ENCODE results near the gene TGFBR3.

TGFBR3 gene

DNA sequence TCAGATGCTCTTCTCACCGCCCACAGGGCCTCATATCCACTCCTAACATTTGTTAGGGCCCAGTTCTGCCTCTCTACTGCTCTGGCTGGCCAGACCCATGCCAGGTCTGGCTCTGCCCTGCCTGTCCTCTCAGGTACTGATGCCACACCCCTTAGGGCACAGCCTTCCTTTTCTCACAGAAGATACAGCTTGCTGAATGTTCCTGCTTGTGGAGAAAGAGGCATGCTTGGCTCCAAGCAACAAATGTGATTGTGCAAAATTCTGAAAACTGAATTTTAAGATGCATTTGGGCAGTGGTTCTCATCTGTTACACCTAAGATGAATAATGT lies 178.1 kb downstream of the TGFBR3 start:
- no peak overlapping the region for H2AK5ac ChIP-seq (ENCODE audit: low read depth, low read length)
- H3K36me3 ChIP-seq (replicated peaks in 1 of 2; ENCODE audit: control insufficient read depth in 2 of 2, insufficient read depth in 2 of 2, low read length in 2 of 2) = peaks cover 0 to 1% of the 10 kb centered on the region in 2 donors
- no CpG with 5 or more reads among the region's 1 CpG for WGBS, 2 donors (ENCODE audit: extremely low coverage in 2 of 2, insufficient read length in 2 of 2, insufficient replicate concordance in 1 of 2)

GRCh38 chr1:91707114-91707889 lies 178.6 kb downstream of the TGFBR3 start:
- H3K9ac ChIP-seq (ENCODE audit: low read depth, low read length, poor library complexity) = no peak overlapping the region
- peak overlapping the region; percentile 39 for H3K23ac ChIP-seq (ENCODE audit: low read depth, low read length, poor library complexity)
- no peak overlapping the region for H3K4me2 ChIP-seq (ENCODE audit: insufficient read depth, low read length, poor library complexity, severe bottlenecking)
- no peak overlapping the region for H2AFZ ChIP-seq (ENCODE audit: low read length)
- peak overlapping the region; percentile 20 for H2BK120ac ChIP-seq (ENCODE audit: low read depth, low read length)
- no peak overlapping the region for H4K91ac ChIP-seq (ENCODE audit: low read depth, low read length, poor library complexity)
- H3K27me3 ChIP-seq (ENCODE audit: control insufficient read depth in 3 of 3, insufficient read depth in 3 of 3, low read depth in 1 of 3, low read length in 3 of 3) = no peaks in the 10 kb centered on the region
- no peak overlapping the region for H3K4me3 ChIP-seq (ENCODE audit: low read length in 2 of 2)
- no peak overlapping the region for H2BK15ac ChIP-seq (ENCODE audit: low read length)
- no peak overlapping the region for H3K14ac ChIP-seq (ENCODE audit: low read length)
- no peaks in the 10 kb centered on the region for H3K79me1 ChIP-seq (ENCODE audit: low read depth, low read length)
- H4K8ac ChIP-seq (ENCODE audit: low read depth, low read length) = no peak overlapping the region
- no peak overlapping the region for H3K4ac ChIP-seq (ENCODE audit: low read length)
- H2BK12ac ChIP-seq (ENCODE audit: low read length) = no peak overlapping the region
- no peak for DNase-seq (ENCODE audit: low spot score)
- H3K36me3 ChIP-seq (replicated peaks in 1 of 2; ENCODE audit: control insufficient read depth in 2 of 2, insufficient read depth in 2 of 2, low read length in 2 of 2) = peaks cover 0 to 1% of the 10 kb centered on the region in 2 donors
- H2AK5ac ChIP-seq (ENCODE audit: low read depth, low read length) = peak overlapping the region; percentile 27
- no peak overlapping the region for H3K18ac ChIP-seq (ENCODE audit: low read length)
- peak overlapping the region; percentile 29 for H2BK5ac ChIP-seq (ENCODE audit: low read length)
- H3K27ac ChIP-seq (replicated peaks; ENCODE audit: low read length) = no peak overlapping the region
- H3K4me1 ChIP-seq (ENCODE audit: control insufficient read depth in 2 of 2, insufficient read depth in 1 of 2, low read depth in 1 of 2, low read length in 2 of 2) = peaks cover 3 to 7% of the 10 kb centered on the region in 2 donors
- no peaks in the 10 kb centered on the region for H3K9me3 ChIP-seq (replicated peaks in 1 of 2; ENCODE audit: control insufficient read depth in 2 of 2, insufficient read depth in 1 of 2, low read depth in 1 of 2, low read length in 2 of 2)
- no CpG with 5 or more reads among the region's 3 CpGs for WGBS, 2 donors (ENCODE audit: extremely low coverage in 2 of 2, insufficient read length in 2 of 2, insufficient replicate concordance in 1 of 2)

More for the DNA sequence above, 178.1 kb downstream of the TGFBR3 start:
- no peak overlapping the region for H2AFZ ChIP-seq (ENCODE audit: low read length)
- H3K4me2 ChIP-seq (ENCODE audit: insufficient read depth, low read length, poor library complexity, severe bottlenecking) = no peak overlapping the region
- peak overlapping the region; percentile 20 for H2BK120ac ChIP-seq (ENCODE audit: low read depth, low read length)
- H3K18ac ChIP-seq (ENCODE audit: low read length) = peak overlapping the region; percentile 67
- no peak overlapping the region for H3K4me3 ChIP-seq (ENCODE audit: low read length in 2 of 2)
- no peaks in the 10 kb centered on the region for H3K9me3 ChIP-seq (replicated peaks in 1 of 2; ENCODE audit: control insufficient read depth in 2 of 2, insufficient read depth in 1 of 2, low read depth in 1 of 2, low read length in 2 of 2)
- no peak overlapping the region for H4K91ac ChIP-seq (ENCODE audit: low read depth, low read length, poor library complexity)
- no peak overlapping the region for H3K23ac ChIP-seq (ENCODE audit: low read depth, low read length, poor library complexity)
- H3K4me1 ChIP-seq (ENCODE audit: control insufficient read depth in 2 of 2, insufficient read depth in 1 of 2, low read depth in 1 of 2, low read length in 2 of 2) = peaks cover 3 to 7% of the 10 kb centered on the region in 2 donors
- no peaks in the 10 kb centered on the region for H3K79me1 ChIP-seq (ENCODE audit: low read depth, low read length)
- no peak overlapping the region for H3K9ac ChIP-seq (ENCODE audit: low read depth, low read length, poor library complexity)
- H2BK12ac ChIP-seq (ENCODE audit: low read length) = no peak overlapping the region
- no peak overlapping the region for H3K27ac ChIP-seq (replicated peaks; ENCODE audit: low read length)
- H3K14ac ChIP-seq (ENCODE audit: low read length) = no peak overlapping the region
- H3K4ac ChIP-seq (ENCODE audit: low read length) = no peak overlapping the region
- H2BK15ac ChIP-seq (ENCODE audit: low read length) = no peak overlapping the region
- no peak for DNase-seq (ENCODE audit: low spot score)
- peak overlapping the region; percentile 29 for H2BK5ac ChIP-seq (ENCODE audit: low read length)
- H4K8ac ChIP-seq (ENCODE audit: low read depth, low read length) = no peak overlapping the region
- H3K27me3 ChIP-seq (ENCODE audit: control insufficient read depth in 3 of 3, insufficient read depth in 3 of 3, low read depth in 1 of 3, low read length in 3 of 3) = no peaks in the 10 kb centered on the region

DNA sequence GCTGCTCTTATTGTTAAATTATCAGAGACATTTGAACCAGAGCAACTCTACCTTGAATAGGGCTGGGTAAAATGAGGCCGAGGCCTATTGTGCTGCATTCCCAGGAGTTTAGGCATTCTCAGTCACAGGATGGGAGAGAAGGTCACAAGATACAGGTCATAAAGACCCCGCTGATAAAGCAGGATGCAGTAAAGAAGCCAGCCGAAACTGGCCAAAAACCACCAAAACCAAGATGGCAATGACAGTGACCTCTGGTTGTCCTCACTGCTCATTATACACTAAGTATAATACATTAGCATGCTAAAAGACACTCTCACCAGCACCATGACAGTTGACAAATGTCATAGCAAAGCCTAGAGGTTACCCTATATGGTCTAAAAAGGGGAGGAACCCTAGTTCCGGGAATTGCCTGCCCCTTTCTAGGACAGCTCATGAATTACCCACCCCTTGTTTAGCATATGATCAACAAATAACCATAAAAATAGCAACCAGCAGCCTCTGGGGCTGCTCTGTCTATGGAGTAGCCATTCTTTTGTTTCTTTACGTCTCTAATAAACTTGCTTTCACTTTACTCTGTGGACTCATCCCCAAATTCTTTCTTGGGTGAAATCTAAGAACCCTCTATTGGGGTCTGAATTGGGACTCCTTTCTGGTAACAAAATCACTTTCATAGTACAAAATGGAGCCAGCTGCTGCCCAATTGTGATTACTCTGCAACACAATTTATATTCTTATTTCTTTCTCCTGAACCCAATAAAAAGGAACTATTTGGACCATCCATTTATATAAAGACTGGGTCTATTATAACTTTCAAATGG lies 179.6 kb downstream of the TGFBR3 start:
- Histone ChIP-seq H2BK15ac (ENCODE audit: low read length) (no peak overlapping the region), H3K79me1 (ENCODE audit: low read depth, low read length) (no peaks in the 10 kb centered on the region), H3K18ac (ENCODE audit: low read length) (no peak overlapping the region), H2BK120ac (ENCODE audit: low read depth, low read length) (no peak overlapping the region), H3K27me3 (ENCODE audit: control insufficient read depth in 3 of 3, insufficient read depth in 3 of 3, low read depth in 1 of 3, low read length in 3 of 3) (no peaks in the 10 kb centered on the region), H4K91ac (ENCODE audit: low read depth, low read length, poor library complexity) (no peak overlapping the region), H3K9me3 (replicated peaks in 1 of 2; ENCODE audit: control insufficient read depth in 2 of 2, insufficient read depth in 1 of 2, low read depth in 1 of 2, low read length in 2 of 2) (no peaks in the 10 kb centered on the region), H4K8ac (ENCODE audit: low read depth, low read length) (no peak overlapping the region), H3K23ac (ENCODE audit: low read depth, low read length, poor library complexity) (no peak overlapping the region), H3K36me3 (replicated peaks in 1 of 2; ENCODE audit: control insufficient read depth in 2 of 2, insufficient read depth in 2 of 2, low read length in 2 of 2) (peaks cover 0 to 1% of the 10 kb centered on the region in 2 donors), H2BK5ac (ENCODE audit: low read length) (no peak overlapping the region), H2AFZ (ENCODE audit: low read length) (no peak overlapping the region), H3K4me3 (ENCODE audit: low read length in 2 of 2) (no peak overlapping the region), H3K4me2 (ENCODE audit: insufficient read depth, low read length, poor library complexity, severe bottlenecking) (no peak overlapping the region), H2BK12ac (ENCODE audit: low read length) (no peak overlapping the region), H3K14ac (ENCODE audit: low read length) (no peak overlapping the region), H3K9ac (ENCODE audit: low read depth, low read length, poor library complexity) (no peak overlapping the region), H3K4ac (ENCODE audit: low read length) (no peak overlapping the region), H3K4me1 (ENCODE audit: control insufficient read depth in 2 of 2, insufficient read depth in 1 of 2, low read depth in 1 of 2, low read length in 2 of 2) (peaks cover 3 to 7% of the 10 kb centered on the region in 2 donors), H2AK5ac (ENCODE audit: low read depth, low read length) (no peak overlapping the region), H3K27ac (replicated peaks; ENCODE audit: low read length) (no peak overlapping the region)
- DNase-seq (ENCODE audit: low spot score) = no peak
- no CpG with 5 or more reads among the region's 5 CpGs for WGBS, 2 donors (ENCODE audit: extremely low coverage in 2 of 2, insufficient read length in 2 of 2, insufficient replicate concordance in 1 of 2)

DNA sequence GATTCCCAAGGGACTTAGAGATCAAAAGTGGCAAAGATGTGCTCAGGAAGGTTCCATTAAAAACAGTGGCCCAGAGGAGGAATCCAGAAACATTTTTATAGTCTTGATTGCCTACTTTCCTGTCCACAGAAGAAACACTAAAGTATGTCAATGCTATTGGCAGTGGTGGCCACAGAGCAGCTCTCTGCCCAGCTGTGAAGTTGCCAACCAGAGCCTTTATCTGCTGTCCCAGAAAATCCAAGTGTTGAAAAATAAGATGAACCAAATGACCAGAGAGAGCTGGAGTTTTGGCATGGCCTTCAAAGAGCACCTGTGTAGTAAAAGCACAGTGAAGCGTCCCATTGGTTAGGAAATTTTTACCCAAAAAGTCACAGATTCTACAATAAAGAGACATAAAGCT lies 181.2 kb downstream of the TGFBR3 start:
- Histone ChIP-seq H2BK5ac (ENCODE audit: low read length) (no peak overlapping the region), H2BK120ac (ENCODE audit: low read depth, low read length) (no peak overlapping the region), H3K9ac (ENCODE audit: low read depth, low read length, poor library complexity) (no peak overlapping the region), H4K8ac (ENCODE audit: low read depth, low read length) (no peak overlapping the region), H3K23ac (ENCODE audit: low read depth, low read length, poor library complexity) (no peak overlapping the region), H4K91ac (ENCODE audit: low read depth, low read length, poor library complexity) (no peak overlapping the region), H3K14ac (ENCODE audit: low read length) (no peak overlapping the region), H3K4me2 (ENCODE audit: insufficient read depth, low read length, poor library complexity, severe bottlenecking) (no peak overlapping the region), H2BK12ac (ENCODE audit: low read length) (no peak overlapping the region), H2AFZ (ENCODE audit: low read length) (no peak overlapping the region), H3K36me3 (replicated peaks in 1 of 2; ENCODE audit: control insufficient read depth in 2 of 2, insufficient read depth in 2 of 2, low read length in 2 of 2) (peaks cover 0 to 1% of the 10 kb centered on the region in 2 donors), H3K27me3 (ENCODE audit: control insufficient read depth in 3 of 3, insufficient read depth in 3 of 3, low read depth in 1 of 3, low read length in 3 of 3) (no peaks in the 10 kb centered on the region), H2BK15ac (ENCODE audit: low read length) (no peak overlapping the region), H3K4me3 (ENCODE audit: low read length in 2 of 2) (no peak overlapping the region), H2AK5ac (ENCODE audit: low read depth, low read length) (no peak overlapping the region), H3K9me3 (replicated peaks in 1 of 2; ENCODE audit: control insufficient read depth in 2 of 2, insufficient read depth in 1 of 2, low read depth in 1 of 2, low read length in 2 of 2) (no peaks in the 10 kb centered on the region), H3K4ac (ENCODE audit: low read length) (no peak overlapping the region), H3K27ac (replicated peaks; ENCODE audit: low read length) (no peak overlapping the region), H3K4me1 (ENCODE audit: control insufficient read depth in 2 of 2, insufficient read depth in 1 of 2, low read depth in 1 of 2, low read length in 2 of 2) (peaks cover 3 to 7% of the 10 kb centered on the region in 2 donors), H3K18ac (ENCODE audit: low read length) (no peak overlapping the region), H3K79me1 (ENCODE audit: low read depth, low read length) (no peaks in the 10 kb centered on the region)
- DNase-seq (ENCODE audit: low spot score) = no peak
- WGBS, 2 donors (ENCODE audit: extremely low coverage in 2 of 2, insufficient read length in 2 of 2, insufficient replicate concordance in 1 of 2) = no CpG with 5 or more reads among the region's 1 CpG

Data from neuronal stem cell (in vitro differentiated cells).